NOMO-1 treated with DMSO at 0.1 percent for 48 hours (cell line): ENCODE data around the gene DVL2.
"Not testable (repeated sequence)": the region's sequence is repeated elsewhere in the genome, so short reads cannot be mapped to it uniquely, and the experiment has no call there.

Experiments
- DNase-seq: peaks from one replicate; lab custom pipeline; 2025; ENCODE audit not compliant: unreplicated experiment; lab: John Stamatoyannopoulos, UW

The DVL2 gene

GRCh38 chr17:7256766-7257456 lies 22.6 kb upstream of the DVL2 start:
- no peak for DNase-seq

- DNase-seq = no peak
These were observed 20.2 kb upstream of the DVL2 start for GRCh38 chr17:7254511-7254910.

GRCh38 chr17:7253082-7253481 lies 18.8 kb upstream of the DVL2 start:
- DNase-seq = no peak

GRCh38 chr17:7252176-7253043 lies 18.1 kb upstream of the DVL2 start, which contains the start of gene ELP5:
ELP5 (plus strand) TSS chr17:7252215; CDS start chr17:7252551, 336 bp downstream.
- peak; percentile 91 for DNase-seq

- peak; percentile 98 for DNase-seq
These were observed 17.4 kb upstream of the DVL2 start, which contains the start of gene CTDNEP1 for GRCh38 chr17:7251661-7252175. CTDNEP1 (minus strand) TSS chr17:7251734; CDS start chr17:7251296, 438 bp downstream.

- DNase-seq = no peak
These were observed 16.6 kb upstream of the DVL2 start for GRCh38 chr17:7250695-7251627.

GRCh38 chr17:7249830-7250229 lies 15.5 kb upstream of the DVL2 start:
- peak; percentile 36 for DNase-seq

GRCh38 chr17:7249214-7249613 lies 14.9 kb upstream of the DVL2 start:
- no peak for DNase-seq

- no peak for DNase-seq
These were observed 14.5 kb upstream of the DVL2 start for GRCh38 chr17:7248796-7249195.

- no peak for DNase-seq
These were observed 12.5 kb upstream of the DVL2 start for GRCh38 chr17:7246779-7247178.

- not testable (repeated sequence) for DNase-seq
These were observed 9.5 kb upstream of the DVL2 start for GRCh38 chr17:7243838-7244237.

GRCh38 chr17:7243453-7243729 lies 9.1 kb upstream of the DVL2 start:
- no peak for DNase-seq

- peak; percentile 87 for DNase-seq
These were observed 8.6 kb upstream of the DVL2 start for GRCh38 chr17:7242717-7243452.

GRCh38 chr17:7241783-7242716 lies 7.7 kb upstream of the DVL2 start, which contains the start of gene GABARAP:
GABARAP (minus strand) TSS chr17:7242449; CDS start chr17:7242330, 119 bp downstream.
- DNase-seq = peak; percentile 74

GRCh38 chr17:7241090-7241733 lies 6.9 kb upstream of the DVL2 start:
- no peak for DNase-seq

- DNase-seq = peak; percentile 85
These were observed 6.1 kb upstream of the DVL2 start for GRCh38 chr17:7240375-7240774.

- DNase-seq = peak; percentile 99
These were observed 5.0 kb upstream of the DVL2 start, which contains the start of gene PHF23 for GRCh38 chr17:7239091-7240027. PHF23 (minus strand) TSS chr17:7239457; CDS start chr17:7239279, 178 bp downstream.
